Trophoblast cell (in vitro differentiated cells and primary cell): ENCODE data around the gene KLHL11. TPM values are rescaled to one million over a fixed set of nuclear protein-coding genes. Genes with fewer than 3 reads are reported as not detected.

Experiments used
- DNase-seq, 2 donors: peaks; one replicate each; pipeline ENCODE4 v3.0.0-alpha.2; 2016
- H2AFZ ChIP-seq: 2 replicates; pipeline ENCODE4 v1.6.1; 2013; ENCODE audit warnings: low read length, moderate library complexity, mild to moderate bottlenecking; ENCODE audit not compliant: insufficient read depth, poor library complexity
- H2AK5ac ChIP-seq: 2 replicates; pipeline ENCODE4 v1.6.1; 2013; ENCODE audit warnings: mild to moderate bottlenecking, low read length
- H2BK120ac ChIP-seq: 2 replicates; pipeline ENCODE4 v1.6.1; 2013; ENCODE audit warnings: low read length, mild to moderate bottlenecking, moderate library complexity; ENCODE audit not compliant: insufficient read depth, poor library complexity
- H2BK12ac ChIP-seq: 2 replicates; pipeline ENCODE4 v1.6.1; 2013; ENCODE audit warnings: mild to moderate bottlenecking, low read length, moderate library complexity
- H2BK5ac ChIP-seq: 2 replicates; pipeline ENCODE4 v1.6.1; 2013; ENCODE audit warnings: low read length, low read depth, moderate library complexity, mild to moderate bottlenecking; ENCODE audit not compliant: poor library complexity
- H3K14ac ChIP-seq: 2 replicates; pipeline ENCODE4 v1.6.1; 2013; ENCODE audit warnings: mild to moderate bottlenecking, low read length
- H3K18ac ChIP-seq: 2 replicates; pipeline ENCODE4 v1.6.1; 2013; ENCODE audit warnings: mild to moderate bottlenecking, low read length
- H3K23ac ChIP-seq: 2 replicates; pipeline ENCODE4 v1.6.1; 2013; ENCODE audit warnings: low read length
- H3K27ac ChIP-seq: 2 replicates; pipeline ENCODE4 v1.5.1; 2013; ENCODE audit warnings: low read depth, mild to moderate bottlenecking, inconsistent platforms, low read length, moderate library complexity
- H3K27me3 ChIP-seq: 2 replicates; pipeline ENCODE4 v1.6.1; 2013; ENCODE audit warnings: inconsistent platforms, mild to moderate bottlenecking, low read length, moderate library complexity; ENCODE audit not compliant: insufficient read depth
- H3K36me3 ChIP-seq, 2 experiments: 1 replicate in 1 of 2; 2 replicates in 1 of 2; pipeline ENCODE4 v1.6.1; 2013; ENCODE audit warnings: low read length in 2 of 2, mild to moderate bottlenecking in 2 of 2, moderate library complexity in 1 of 2; ENCODE audit not compliant: insufficient read depth in 2 of 2, control insufficient read depth in 1 of 2
- H3K4ac ChIP-seq: 2 replicates; pipeline ENCODE4 v1.6.1; 2013; ENCODE audit warnings: low read depth, mild to moderate bottlenecking, low read length, moderate library complexity
- H3K4me1 ChIP-seq, 2 experiments: 1 replicate in 1 of 2; 2 replicates in 1 of 2; pipeline ENCODE4 v1.6.1; 2013; ENCODE audit warnings: low read length in 2 of 2, mild to moderate bottlenecking in 2 of 2, moderate library complexity in 1 of 2; ENCODE audit not compliant: insufficient read depth in 2 of 2, control insufficient read depth in 1 of 2
- H3K4me2 ChIP-seq: 2 replicates; pipeline ENCODE4 v1.6.1; 2013; ENCODE audit warnings: inconsistent platforms, mild to moderate bottlenecking, low read length, moderate library complexity
- H3K4me3 ChIP-seq: 2 replicates; pipeline ENCODE4 v1.5.1; 2013; ENCODE audit warnings: mild to moderate bottlenecking, low read depth, low read length, inconsistent platforms
- H3K79me1 ChIP-seq: one replicate; pipeline ENCODE4 v1.6.1; 2013; ENCODE audit warnings: low read length
- H3K79me2 ChIP-seq: 2 replicates; pipeline ENCODE4 v1.6.1; 2013; ENCODE audit warnings: low read length, mild to moderate bottlenecking; ENCODE audit not compliant: control insufficient read depth, insufficient read depth, poor library complexity
- H3K9ac ChIP-seq: 2 replicates; pipeline ENCODE4 v1.6.1; 2013; ENCODE audit warnings: mild to moderate bottlenecking, low read length
- H3K9me3 ChIP-seq: 2 replicates; pipeline ENCODE4 v1.6.1; 2013; ENCODE audit warnings: low read depth, mild to moderate bottlenecking, control low read depth, inconsistent platforms, low read length; ENCODE audit not compliant: insufficient read depth
- H4K12ac ChIP-seq: 2 replicates; pipeline ENCODE4 v1.6.1; 2013; ENCODE audit warnings: low read depth, mild to moderate bottlenecking, low read length, moderate library complexity
- H4K8ac ChIP-seq: 2 replicates; pipeline ENCODE4 v1.6.1; 2013; ENCODE audit warnings: low read depth, mild to moderate bottlenecking, low read length, moderate library complexity
- H4K91ac ChIP-seq: one replicate; pipeline ENCODE4 v1.6.1; 2013; ENCODE audit warnings: low read depth, mild to moderate bottlenecking, low read length, moderate library complexity
- WGBS: extraction: QIAGEN DNeasy Blood & Tissue Kit; methylation state at CpG from one replicate; pipeline ENCODE4 v1.1.7; 2013; ENCODE audit warnings: missing lambda C conversion rate; ENCODE audit not compliant: insufficient read length, insufficient coverage; ENCODE audit errors: extremely low coverage; 5-methylcytosine and 5-hydroxymethylcytosine counted together
- polyA plus RNA-seq: library from polyadenylated mRNA; stranded (reverse); fragments of 200-250 nt; gene quantifications from 2 replicates; pipeline ENCODE4 v1.2.3, GENCODE V29; 2013

KLHL11 gene, protein sequence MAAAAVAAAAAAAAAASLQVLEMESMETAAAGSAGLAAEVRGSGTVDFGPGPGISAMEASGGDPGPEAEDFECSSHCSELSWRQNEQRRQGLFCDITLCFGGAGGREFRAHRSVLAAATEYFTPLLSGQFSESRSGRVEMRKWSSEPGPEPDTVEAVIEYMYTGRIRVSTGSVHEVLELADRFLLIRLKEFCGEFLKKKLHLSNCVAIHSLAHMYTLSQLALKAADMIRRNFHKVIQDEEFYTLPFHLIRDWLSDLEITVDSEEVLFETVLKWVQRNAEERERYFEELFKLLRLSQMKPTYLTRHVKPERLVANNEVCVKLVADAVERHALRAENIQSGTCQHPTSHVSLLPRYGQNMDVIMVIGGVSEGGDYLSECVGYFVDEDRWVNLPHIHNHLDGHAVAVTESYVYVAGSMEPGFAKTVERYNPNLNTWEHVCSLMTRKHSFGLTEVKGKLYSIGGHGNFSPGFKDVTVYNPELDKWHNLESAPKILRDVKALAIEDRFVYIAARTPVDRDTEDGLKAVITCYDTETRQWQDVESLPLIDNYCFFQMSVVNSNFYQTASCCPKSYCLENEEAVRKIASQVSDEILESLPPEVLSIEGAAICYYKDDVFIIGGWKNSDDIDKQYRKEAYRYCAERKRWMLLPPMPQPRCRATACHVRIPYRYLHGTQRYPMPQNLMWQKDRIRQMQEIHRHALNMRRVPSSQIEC
- 5.1 and 5.2 TPM in 2 replicates for polyA plus RNA-seq

GRCh38 chr17:41864836-41865595 lies at the start of gene KLHL11:
KLHL11 (minus strand) TSS chr17:41865423; CDS start chr17:41865370, 53 bp downstream.
- peaks cover 6% of the 10 kb centered on the region for H3K79me1 ChIP-seq
- peaks cover 6% of the 10 kb centered on the region for H3K79me2 ChIP-seq
- peak within 1 kb of the TSS; percentile 85 for H3K27ac ChIP-seq
- no peaks in the 10 kb centered on the region for H3K9me3 ChIP-seq
- no peak within 1 kb of the TSS for H3K23ac ChIP-seq
- peak within 1 kb of the TSS; percentile 84 for H4K91ac ChIP-seq
- H3K27me3 ChIP-seq = no peaks in the 10 kb centered on the region
- peaks cover 0 to 8% of the 10 kb centered on the region in 2 experiments for H3K4me1 ChIP-seq
- H3K9ac ChIP-seq = peak within 1 kb of the TSS; percentile 90
- H3K18ac ChIP-seq = peak within 1 kb of the TSS; percentile 22
- H4K12ac ChIP-seq = peak within 1 kb of the TSS; percentile 76
- peak within 1 kb of the TSS; percentile 89 for H3K14ac ChIP-seq
- no CpG with 5 or more reads among the region's 90 CpGs for WGBS
- H3K4me2 ChIP-seq = peak within 1 kb of the TSS; percentile 89
- peak within 1 kb of the TSS; percentile 52 for H2AFZ ChIP-seq
- DNase-seq = peak; percentile 13 to 47
- H2BK12ac ChIP-seq = peak within 1 kb of the TSS; percentile 7
- peak within 1 kb of the TSS; percentile 85 for H3K4ac ChIP-seq
- H2AK5ac ChIP-seq = peak within 1 kb of the TSS; percentile 36
- peaks cover 13 to 21% of the 10 kb centered on the region in 2 experiments for H3K36me3 ChIP-seq
- H2BK120ac ChIP-seq = peak within 1 kb of the TSS; percentile 47
- peak within 1 kb of the TSS; percentile 87 for H4K8ac ChIP-seq
- H3K4me3 ChIP-seq = peak within 1 kb of the TSS; percentile 98
- H2BK5ac ChIP-seq = peak within 1 kb of the TSS; percentile 81

DNA sequence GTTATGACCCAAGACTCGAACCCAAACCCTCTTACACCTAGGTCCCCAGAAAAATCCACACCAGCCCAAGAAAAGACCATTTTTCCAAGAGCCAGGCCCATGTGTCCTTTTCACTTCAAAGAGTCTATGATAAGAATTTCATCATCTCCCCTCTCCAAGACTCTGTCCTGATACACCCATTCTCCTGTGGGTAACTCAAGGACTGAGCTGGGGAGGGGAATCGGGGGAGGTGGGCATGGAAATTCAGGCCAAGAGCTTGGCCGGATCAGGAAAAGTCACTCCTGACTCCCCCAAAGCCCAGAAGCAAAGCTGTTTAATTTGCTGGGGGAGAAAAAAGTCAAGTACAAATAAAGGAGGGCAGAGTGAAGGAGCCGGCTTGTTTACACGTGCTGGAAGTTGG lies 49.8 kb upstream of the KLHL11 start:
- Histone ChIP-seq H2BK120ac (no peak overlapping the region), H3K4me1 (peaks cover 20 to 35% of the 10 kb centered on the region in 2 experiments), H3K4me2 (peak overlapping the region; percentile 38), H4K12ac (no peak overlapping the region), H3K18ac (no peak overlapping the region), H2BK12ac (no peak overlapping the region), H3K27me3 (no peaks in the 10 kb centered on the region), H3K79me2 (peaks cover 32% of the 10 kb centered on the region), H3K4ac (no peak overlapping the region), H3K79me1 (peaks cover 14% of the 10 kb centered on the region), H3K27ac (no peak overlapping the region), H2AK5ac (no peak overlapping the region), H2AFZ (no peak overlapping the region), H3K23ac (no peak overlapping the region), H3K4me3 (no peak overlapping the region), H4K8ac (no peak overlapping the region), H3K36me3 (peaks cover 33 to 42% of the 10 kb centered on the region in 2 experiments), H2BK5ac (no peak overlapping the region), H3K9me3 (no peaks in the 10 kb centered on the region), H3K14ac (no peak overlapping the region), H3K9ac (no peak overlapping the region), H4K91ac (no peak overlapping the region)
- DNase-seq = no peak
- WGBS = no CpG with 5 or more reads among the region's 5 CpGs

GRCh38 chr17:41914358-41914766 lies 49.1 kb upstream of the KLHL11 start:
- H3K4me3 ChIP-seq = no peak overlapping the region
- H3K9me3 ChIP-seq = no peaks in the 10 kb centered on the region
- H4K91ac ChIP-seq = no peak overlapping the region
- H3K14ac ChIP-seq = no peak overlapping the region
- peak in 1 of 2 donors; percentile 18 for DNase-seq
- no peak overlapping the region for H2BK12ac ChIP-seq
- peak overlapping the region; percentile 5 for H3K4ac ChIP-seq
- peaks cover 40 to 48% of the 10 kb centered on the region in 2 experiments for H3K36me3 ChIP-seq
- no peak overlapping the region for H2BK5ac ChIP-seq
- H3K4me1 ChIP-seq = peaks cover 16 to 30% of the 10 kb centered on the region in 2 experiments
- no peak overlapping the region for H2AFZ ChIP-seq
- no peak overlapping the region for H3K9ac ChIP-seq
- H3K79me1 ChIP-seq = peaks cover 11% of the 10 kb centered on the region
- no peak overlapping the region for H3K4me2 ChIP-seq
- H4K8ac ChIP-seq = no peak overlapping the region
- H3K27ac ChIP-seq = no peak overlapping the region
- H4K12ac ChIP-seq = no peak overlapping the region
- WGBS = no CpG with 5 or more reads among the region's 6 CpGs
- no peaks in the 10 kb centered on the region for H3K27me3 ChIP-seq
- H3K18ac ChIP-seq = no peak overlapping the region
- H3K23ac ChIP-seq = no peak overlapping the region
- H2BK120ac ChIP-seq = no peak overlapping the region
- peaks cover 32% of the 10 kb centered on the region for H3K79me2 ChIP-seq
- no peak overlapping the region for H2AK5ac ChIP-seq

- H3K4ac ChIP-seq = peak overlapping the region; percentile 76
- H3K27ac ChIP-seq = no peak overlapping the region
- no CpG with 5 or more reads among the region's 4 CpGs for WGBS
- no peak overlapping the region for H2AK5ac ChIP-seq
- no peak overlapping the region for H2BK12ac ChIP-seq
- peaks cover 32% of the 10 kb centered on the region for H3K79me2 ChIP-seq
- H3K23ac ChIP-seq = no peak overlapping the region
- no peak overlapping the region for H3K4me3 ChIP-seq
- no peak overlapping the region for H3K14ac ChIP-seq
- no peaks in the 10 kb centered on the region for H3K27me3 ChIP-seq
- no peak overlapping the region for H4K12ac ChIP-seq
- H3K36me3 ChIP-seq = peaks cover 45 to 54% of the 10 kb centered on the region in 2 experiments
- no peak overlapping the region for H2AFZ ChIP-seq
- H3K4me1 ChIP-seq = peaks cover 16 to 30% of the 10 kb centered on the region in 2 experiments
- H2BK120ac ChIP-seq = no peak overlapping the region
- H4K8ac ChIP-seq = no peak overlapping the region
- no peak overlapping the region for H3K9ac ChIP-seq
- H3K79me1 ChIP-seq = peaks cover 9% of the 10 kb centered on the region
- no peak for DNase-seq
- H3K4me2 ChIP-seq = no peak overlapping the region
- no peak overlapping the region for H2BK5ac ChIP-seq
- no peak overlapping the region for H4K91ac ChIP-seq
- H3K9me3 ChIP-seq = no peaks in the 10 kb centered on the region
- H3K18ac ChIP-seq = no peak overlapping the region
Observed at GRCh38 chr17:41913798-41914197, 48.6 kb upstream of the KLHL11 start.
